HG02642 (cell line): ENCODE data around the gene RUNDC1.
"Not testable (repeated sequence)": the region's sequence is repeated elsewhere in the genome, so short reads cannot be mapped to it uniquely, and the experiment has no call there.

Experiments
- ATAC-seq: cut with Tn5 transposase; IDR thresholded peaks from one replicate; pipeline ENCODE4 v1.9.1; 2021; ENCODE audit warnings: mild to moderate bottlenecking; ENCODE audit not compliant: unreplicated experiment, poor library complexity

The RUNDC1 gene

GRCh38 chr17:42989726-42990652, 9.6 kb downstream of the RUNDC1 start:
- no peak for ATAC-seq

- ATAC-seq, result no peak
Measured at GRCh38 chr17:42991471-42991870, 11.1 kb downstream of the RUNDC1 start.

GRCh38 chr17:42992872-42993271, 12.5 kb downstream of the RUNDC1 start:
- ATAC-seq, result no peak

GRCh38 chr17:42993913-42994312, 13.5 kb downstream of the RUNDC1 start:
- not testable (repeated sequence) for ATAC-seq

- no peak for ATAC-seq
Measured at GRCh38 chr17:42997390-42997983, 17.1 kb downstream of the RUNDC1 start.

GRCh38 chr17:42997984-42998938, 17.9 kb downstream of the RUNDC1 start, which contains the start of gene RPL27:
TSS of gene RPL27 (plus strand) at chr17:42998419. CDS start at chr17:42998751, 332 bp downstream.
- peak; percentile 91 for ATAC-seq

- ATAC-seq, result no peak
Measured at GRCh38 chr17:42999003-42999525, 18.7 kb downstream of the RUNDC1 start.

GRCh38 chr17:43000894-43001293, 20.5 kb downstream of the RUNDC1 start:
- not testable (repeated sequence) for ATAC-seq

- ATAC-seq, result no peak
Measured at GRCh38 chr17:43003542-43004172, 23.3 kb downstream of the RUNDC1 start.

- peak; percentile 88 for ATAC-seq
Measured at GRCh38 chr17:43006639-43007551, 26.5 kb downstream of the RUNDC1 start, which contains the start of gene IFI35. TSS of gene IFI35 (plus strand) at chr17:43006784. CDS start at chr17:43006948, 164 bp downstream.

GRCh38 chr17:43010667-43011308, 30.4 kb downstream of the RUNDC1 start:
- no peak for ATAC-seq

GRCh38 chr17:43011728-43012472, 31.5 kb downstream of the RUNDC1 start:
- ATAC-seq, result no peak

GRCh38 chr17:43013296-43013695, 32.9 kb downstream of the RUNDC1 start:
- ATAC-seq, result no peak

GRCh38 chr17:43014020-43014648, 33.8 kb downstream of the RUNDC1 start:
- no peak for ATAC-seq

- no peak for ATAC-seq
Measured at GRCh38 chr17:43014649-43015542, 34.5 kb downstream of the RUNDC1 start.

- no peak for ATAC-seq
Measured at GRCh38 chr17:43015579-43015978, 35.2 kb downstream of the RUNDC1 start.
